ENCODE data around the gene MBTPS1. TPM values are rescaled to one million over a fixed set of nuclear protein-coding genes. Genes with fewer than 3 reads are reported as not detected.

The MBTPS1 gene
- total RNA-seq, 1 donor from 2014 or later, result 88.7 TPM

DNA sequence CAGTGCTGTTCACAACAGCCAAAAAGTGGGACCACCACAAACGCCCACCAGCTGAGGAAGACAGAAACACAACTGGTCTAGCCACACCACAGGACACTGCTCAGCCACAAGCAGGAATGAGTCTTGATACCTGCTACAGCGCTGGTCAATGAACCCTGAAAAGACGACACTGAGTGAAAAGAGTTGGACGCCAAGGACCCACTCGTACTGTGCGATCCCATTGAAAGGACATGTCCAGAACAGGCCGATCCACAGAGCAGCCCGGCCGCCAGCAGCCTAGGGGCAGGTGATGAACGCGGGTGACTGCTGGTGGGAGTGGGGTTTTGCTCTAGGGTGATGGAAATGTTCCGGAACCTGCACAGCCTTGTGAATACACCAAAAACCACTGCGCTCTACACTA, 63.5 kb downstream of the MBTPS1 start:
- H3K36me3 Mint-ChIP-seq (ENCODE audit: low read depth), result peaks cover 34% of the 10 kb centered on the region
- TF ChIP-seq, protein P1, sequence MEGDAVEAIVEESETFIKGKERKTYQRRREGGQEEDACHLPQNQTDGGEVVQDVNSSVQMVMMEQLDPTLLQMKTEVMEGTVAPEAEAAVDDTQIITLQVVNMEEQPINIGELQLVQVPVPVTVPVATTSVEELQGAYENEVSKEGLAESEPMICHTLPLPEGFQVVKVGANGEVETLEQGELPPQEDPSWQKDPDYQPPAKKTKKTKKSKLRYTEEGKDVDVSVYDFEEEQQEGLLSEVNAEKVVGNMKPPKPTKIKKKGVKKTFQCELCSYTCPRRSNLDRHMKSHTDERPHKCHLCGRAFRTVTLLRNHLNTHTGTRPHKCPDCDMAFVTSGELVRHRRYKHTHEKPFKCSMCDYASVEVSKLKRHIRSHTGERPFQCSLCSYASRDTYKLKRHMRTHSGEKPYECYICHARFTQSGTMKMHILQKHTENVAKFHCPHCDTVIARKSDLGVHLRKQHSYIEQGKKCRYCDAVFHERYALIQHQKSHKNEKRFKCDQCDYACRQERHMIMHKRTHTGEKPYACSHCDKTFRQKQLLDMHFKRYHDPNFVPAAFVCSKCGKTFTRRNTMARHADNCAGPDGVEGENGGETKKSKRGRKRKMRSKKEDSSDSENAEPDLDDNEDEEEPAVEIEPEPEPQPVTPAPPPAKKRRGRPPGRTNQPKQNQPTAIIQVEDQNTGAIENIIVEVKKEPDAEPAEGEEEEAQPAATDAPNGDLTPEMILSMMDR (IDR thresholded peaks at IDR 0.05), result no peak
- no peak overlapping the region for H3K4me3 Mint-ChIP-seq (ENCODE audit: unreplicated experiment)
- H3K9me3 Mint-ChIP-seq (ENCODE audit: low read depth), result no peaks in the 10 kb centered on the region
- no peak overlapping the region for H3K27ac Mint-ChIP-seq (ENCODE audit: unreplicated experiment)
- peak; percentile 77 for DNase-seq (ENCODE audit: low spot score)
- no peaks in the 10 kb centered on the region for H3K27me3 Mint-ChIP-seq (ENCODE audit: low read depth)
- H3K4me1 Mint-ChIP-seq (ENCODE audit: low read depth), result no peaks in the 10 kb centered on the region

DNA sequence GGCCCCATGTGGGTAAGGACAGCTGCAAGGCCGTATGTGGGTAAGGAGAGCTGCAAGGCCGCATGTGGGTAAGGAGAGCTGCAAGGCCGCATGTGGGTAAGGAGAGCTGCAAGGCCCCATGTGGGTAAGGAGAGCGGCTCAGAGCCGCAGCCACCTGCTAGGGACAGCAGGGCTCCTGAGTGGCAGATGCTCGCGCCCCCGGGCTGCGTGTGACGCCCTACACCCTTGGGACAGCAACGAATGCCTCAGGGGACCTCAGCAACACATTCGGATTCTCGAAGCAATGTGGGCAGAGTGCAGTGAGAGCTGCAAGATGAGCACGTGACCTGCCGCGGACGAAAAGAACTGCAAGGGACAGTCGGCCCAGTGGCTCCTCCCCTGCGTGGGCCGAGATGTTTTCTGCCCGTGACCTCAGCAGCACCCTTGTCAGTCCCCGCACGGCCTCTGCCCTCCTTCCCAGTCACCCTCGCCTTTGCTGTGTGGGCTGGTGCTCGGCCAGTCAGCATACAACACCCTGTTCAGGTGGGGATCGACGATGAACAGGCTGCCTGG, 64.6 kb downstream of the MBTPS1 start:
- peaks cover 24% of the 10 kb centered on the region for H3K36me3 Mint-ChIP-seq (ENCODE audit: low read depth)
- no peak overlapping the region for H3K4me3 Mint-ChIP-seq (ENCODE audit: unreplicated experiment)
- H3K27ac Mint-ChIP-seq (ENCODE audit: unreplicated experiment), result no peak overlapping the region
- TF ChIP-seq, protein P1 (IDR thresholded peaks at IDR 0.05), result no peak
- no peaks in the 10 kb centered on the region for H3K27me3 Mint-ChIP-seq (ENCODE audit: low read depth)
- H3K9me3 Mint-ChIP-seq (ENCODE audit: low read depth), result no peaks in the 10 kb centered on the region
- no peaks in the 10 kb centered on the region for H3K4me1 Mint-ChIP-seq (ENCODE audit: low read depth)
- DNase-seq (ENCODE audit: low spot score), result peak; percentile 82

DNA sequence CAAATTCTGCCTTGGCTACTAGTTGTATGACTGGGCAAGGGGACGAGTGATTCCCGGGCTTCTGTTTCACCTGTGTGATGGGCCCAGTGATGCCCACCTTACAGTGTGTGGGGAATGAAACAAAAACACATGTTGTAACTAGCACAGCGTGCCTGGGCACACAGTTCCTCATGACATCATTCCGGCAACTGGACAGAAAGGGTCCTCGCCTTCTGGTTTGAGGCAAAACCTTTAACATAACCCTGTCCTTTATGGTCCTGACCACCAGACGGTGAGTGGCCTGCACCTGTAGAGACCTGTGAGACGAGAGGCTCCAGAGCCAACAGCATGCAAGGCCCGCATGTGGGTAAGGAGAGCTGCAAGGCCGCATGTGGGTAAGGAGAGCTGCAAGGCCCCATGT, 66.4 kb downstream of the MBTPS1 start:
- no peak overlapping the region for H3K4me3 Mint-ChIP-seq (ENCODE audit: unreplicated experiment)
- H3K4me1 Mint-ChIP-seq (ENCODE audit: low read depth), result no peaks in the 10 kb centered on the region
- peak; percentile 51 for DNase-seq (ENCODE audit: low spot score)
- H3K36me3 Mint-ChIP-seq (ENCODE audit: low read depth), result peaks cover 17% of the 10 kb centered on the region
- H3K27me3 Mint-ChIP-seq (ENCODE audit: low read depth), result no peaks in the 10 kb centered on the region
- H3K27ac Mint-ChIP-seq (ENCODE audit: unreplicated experiment), result no peak overlapping the region
- H3K9me3 Mint-ChIP-seq (ENCODE audit: low read depth), result no peaks in the 10 kb centered on the region
- TF ChIP-seq, protein P1 (IDR thresholded peaks at IDR 0.05), result no peak

DNA sequence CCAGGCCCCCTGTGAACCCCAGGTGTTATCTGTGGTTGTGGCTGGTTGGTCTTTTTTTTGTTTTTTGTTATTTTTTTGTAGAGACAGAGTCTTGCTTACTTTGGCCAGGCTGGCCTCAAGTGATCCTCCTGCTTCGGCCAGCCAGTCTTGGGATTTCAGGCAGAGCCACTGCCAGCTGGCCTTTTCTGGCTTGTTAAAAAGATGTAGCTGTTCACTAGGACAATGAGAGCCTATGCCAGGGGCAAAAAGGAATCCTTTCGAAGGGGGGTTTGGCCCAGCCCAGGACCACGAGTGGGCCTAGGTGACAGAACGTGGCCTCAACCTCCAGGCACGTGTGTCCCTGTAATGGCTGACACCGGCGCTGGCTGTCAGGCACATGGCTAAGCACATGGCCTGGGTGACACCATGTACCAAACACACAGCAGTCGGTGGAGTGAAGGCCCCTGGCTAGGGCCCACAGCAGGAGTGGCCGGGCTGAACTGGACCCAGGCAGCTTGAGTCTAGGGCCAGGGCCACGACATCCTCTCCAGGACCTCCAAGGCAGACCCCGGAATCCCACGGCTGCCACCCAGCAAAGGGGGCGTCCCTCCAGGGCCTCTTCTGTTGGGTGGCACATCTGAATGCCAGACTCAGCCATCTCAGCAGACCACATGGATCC, 67.2 kb downstream of the MBTPS1 start:
- TF ChIP-seq, protein P1 (IDR thresholded peaks at IDR 0.05), result no peak
- Mint-ChIP-seq H3K9me3 (ENCODE audit: low read depth) (no peaks in the 10 kb centered on the region), H3K27me3 (ENCODE audit: low read depth) (no peaks in the 10 kb centered on the region), H3K27ac (ENCODE audit: unreplicated experiment) (no peak overlapping the region), H3K4me3 (ENCODE audit: unreplicated experiment) (no peak overlapping the region), H3K36me3 (ENCODE audit: low read depth) (peaks cover 17% of the 10 kb centered on the region), H3K4me1 (ENCODE audit: low read depth) (no peaks in the 10 kb centered on the region)
- peak; percentile 79 for DNase-seq (ENCODE audit: low spot score)

DNA sequence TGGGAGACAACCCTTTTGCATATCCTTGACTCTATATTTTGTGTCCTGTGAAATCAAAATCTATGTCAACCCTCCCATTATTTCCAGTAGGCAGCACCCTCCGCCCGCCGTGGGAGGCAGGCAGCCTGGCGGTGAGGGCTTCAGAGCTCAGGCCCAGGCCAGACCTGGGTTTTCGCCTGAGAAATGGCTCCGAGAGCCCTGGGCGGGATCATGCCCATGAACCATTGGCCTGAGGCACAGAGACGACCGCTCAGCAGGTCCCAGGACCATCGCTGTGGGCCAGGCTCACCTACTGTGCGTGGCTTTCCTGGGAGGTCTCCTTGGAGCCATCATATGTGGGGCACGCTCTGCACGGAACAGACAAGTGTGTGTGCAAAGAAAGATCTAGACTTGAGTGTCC, 67.9 kb downstream of the MBTPS1 start:
- Mint-ChIP-seq H3K27me3 (ENCODE audit: low read depth) (peaks cover 5% of the 10 kb centered on the region), H3K36me3 (ENCODE audit: low read depth) (peaks cover 11% of the 10 kb centered on the region), H3K9me3 (ENCODE audit: low read depth) (no peaks in the 10 kb centered on the region)

More for the DNA sequence above, 67.9 kb downstream of the MBTPS1 start:
- TF ChIP-seq, protein P1 (IDR thresholded peaks at IDR 0.05), result no peak
- Mint-ChIP-seq H3K4me1 (ENCODE audit: low read depth) (no peaks in the 10 kb centered on the region), H3K4me3 (ENCODE audit: unreplicated experiment) (no peak overlapping the region), H3K27ac (ENCODE audit: unreplicated experiment) (no peak overlapping the region)
- DNase-seq (ENCODE audit: low spot score), result peak; percentile 59
